Stimulated activated CD4-positive, alpha-beta T cell treated with anti-CD3 and anti-CD28 coated beads, Interleukin-15, amount 100 ng/mL, for 1 hour (primary cell): ENCODE data around the gene MYL3.

Experiments used
- DNase-seq, 2 donors: peaks; one replicate each; pipeline ENCODE4 v3.0.0-alpha.2; 2020; ENCODE audit warnings: low read depth in 1 of 2, low spot score in 1 of 2

MYL3 gene

DNA sequence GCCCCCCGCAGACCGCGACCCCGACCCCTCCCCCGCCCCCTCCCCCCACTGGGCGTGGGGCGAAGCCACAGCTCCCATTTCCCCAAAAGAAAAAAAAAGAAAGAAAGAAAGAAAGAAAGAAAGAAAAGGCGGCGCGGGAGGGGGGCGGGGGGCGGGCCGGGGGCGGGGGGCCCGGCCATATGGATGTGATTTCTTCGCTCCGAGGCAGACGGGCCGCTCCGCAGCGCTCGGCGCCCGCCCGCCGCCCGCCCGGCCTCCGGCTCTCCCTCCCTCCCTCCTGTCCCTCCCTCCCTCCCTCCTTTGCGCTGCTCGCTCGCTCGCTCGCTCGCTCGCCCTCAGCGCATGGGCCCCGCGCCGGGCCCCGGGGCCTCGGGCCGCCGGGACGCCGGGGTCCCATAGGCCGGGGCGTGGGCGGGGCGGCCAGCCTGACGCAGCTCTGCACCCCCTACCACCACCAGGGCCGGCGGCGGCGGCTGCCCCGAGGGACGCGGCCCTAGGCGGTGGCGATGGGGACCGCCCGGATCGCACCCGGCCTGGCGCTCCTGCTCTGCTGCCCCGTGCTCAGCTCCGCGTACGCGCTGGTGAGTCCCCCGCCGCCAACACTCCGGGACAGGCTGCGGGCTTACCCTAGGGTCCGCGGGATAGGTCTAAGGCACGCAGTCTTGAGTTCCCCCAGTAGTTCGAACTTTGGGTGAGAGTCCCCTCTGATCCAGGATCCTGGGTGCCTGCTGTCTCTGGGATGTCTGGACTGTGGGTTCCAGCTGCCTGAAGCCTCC is 20.0 kb upstream of the MYL3 start:
- no peak for DNase-seq

DNA sequence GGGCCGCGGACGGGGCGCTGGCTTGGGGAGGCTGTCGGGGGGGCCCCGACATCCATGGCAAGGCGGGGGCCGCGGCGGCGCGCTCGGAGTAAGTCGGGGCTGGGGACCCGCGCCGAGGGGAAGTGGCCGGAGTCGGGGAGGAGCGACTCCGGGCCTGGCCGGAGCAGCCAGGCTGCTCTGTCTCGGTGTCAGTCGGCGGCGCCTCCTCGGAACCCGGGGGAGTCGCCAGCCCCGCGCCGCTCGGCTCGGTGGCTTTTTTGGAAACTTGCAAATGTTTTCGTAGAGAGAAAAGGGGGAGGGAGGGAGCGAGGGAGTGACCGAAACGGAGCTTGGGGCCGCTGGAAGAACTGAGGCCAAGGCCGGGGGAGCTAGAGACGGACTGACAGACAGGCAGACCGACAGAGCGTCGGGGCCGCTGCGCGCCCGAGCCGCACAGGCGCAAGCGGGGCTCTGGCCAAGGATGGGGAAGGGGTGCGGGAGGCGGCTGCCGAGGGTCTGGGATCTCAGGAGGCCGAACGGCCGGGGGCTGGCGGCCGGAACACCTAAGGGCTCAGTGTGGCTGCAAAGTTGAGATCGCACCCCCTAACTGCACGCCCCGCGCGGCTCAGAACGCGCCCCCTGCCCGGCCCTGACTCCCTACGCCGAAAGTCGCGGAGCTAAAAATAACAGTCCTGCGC is 19.3 kb upstream of the MYL3 start:
- no peak for DNase-seq

DNA sequence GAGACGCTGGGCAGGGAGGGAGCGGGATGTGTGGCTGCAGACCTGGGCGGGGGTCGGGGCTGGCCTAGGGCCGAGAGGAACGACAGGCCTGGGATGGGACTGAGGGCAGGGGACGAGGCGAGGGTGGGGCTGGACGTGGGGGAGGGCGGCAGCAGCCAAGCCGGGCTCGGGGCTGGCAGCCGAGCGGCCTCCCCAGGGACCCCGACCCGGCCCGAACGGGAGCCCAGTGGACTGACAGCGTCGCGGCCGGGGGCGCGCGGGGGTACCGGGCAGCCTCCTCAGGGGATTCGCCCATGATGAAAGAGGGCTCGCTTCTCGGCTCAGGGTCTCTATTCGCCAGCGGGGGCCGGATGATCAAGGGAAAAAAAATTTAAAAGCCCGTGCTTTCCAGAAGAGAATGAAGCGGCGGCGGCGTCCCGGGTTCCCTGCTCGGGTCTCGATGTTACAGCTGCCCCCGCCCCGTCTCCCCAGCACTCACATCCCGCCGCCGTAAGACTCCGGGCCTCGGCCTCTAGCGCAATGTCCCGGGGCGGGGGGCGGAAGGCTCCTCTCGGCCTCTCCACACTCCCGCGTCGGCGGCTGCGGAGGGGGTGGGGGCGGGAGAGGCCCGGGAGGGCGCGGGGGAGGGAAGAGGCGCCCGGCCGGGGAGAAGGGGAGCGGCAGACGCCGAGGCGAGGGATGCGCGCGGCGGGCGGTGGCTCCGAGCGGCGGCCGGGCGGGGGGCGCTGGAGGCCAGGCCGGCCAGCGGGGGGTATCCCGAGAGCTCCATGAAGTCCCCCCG is 18.5 kb upstream of the MYL3 start:
- DNase-seq = no peak

DNA sequence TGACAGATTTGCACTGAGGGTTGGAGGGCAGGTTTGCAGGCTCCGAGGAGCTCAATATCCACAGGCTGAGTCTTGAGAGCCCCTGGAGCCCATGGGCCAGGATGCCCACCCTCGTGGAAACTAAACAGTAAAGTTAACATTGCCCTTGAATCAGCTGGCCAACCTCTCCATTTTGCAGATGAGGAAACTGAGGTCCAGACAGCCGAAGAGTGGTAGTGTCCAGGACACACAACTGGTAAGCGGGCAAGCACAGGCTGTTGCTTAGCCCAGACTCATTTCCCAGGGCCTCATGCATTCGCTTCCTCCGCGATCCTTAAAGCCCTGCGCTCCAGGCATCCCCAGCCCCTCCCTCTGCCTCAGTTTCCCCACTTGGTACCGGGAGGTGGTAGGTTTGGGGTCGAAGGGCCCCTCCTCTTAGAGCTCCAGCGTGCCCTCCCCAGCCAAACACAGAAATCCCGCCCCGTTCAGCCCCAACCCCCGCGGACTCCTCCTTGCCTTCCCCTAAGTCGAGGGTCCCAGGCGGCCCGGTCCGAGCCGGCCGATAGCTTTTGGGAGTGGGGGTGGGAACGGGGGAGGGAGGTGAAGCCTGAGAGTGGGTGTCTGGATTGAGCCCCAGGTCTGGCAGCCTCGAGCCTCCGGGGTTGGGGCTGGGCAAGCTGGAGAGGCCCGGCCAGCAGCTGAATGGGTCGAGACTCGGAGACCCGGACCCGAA is 17.8 kb upstream of the MYL3 start:
- no peak for DNase-seq

DNA sequence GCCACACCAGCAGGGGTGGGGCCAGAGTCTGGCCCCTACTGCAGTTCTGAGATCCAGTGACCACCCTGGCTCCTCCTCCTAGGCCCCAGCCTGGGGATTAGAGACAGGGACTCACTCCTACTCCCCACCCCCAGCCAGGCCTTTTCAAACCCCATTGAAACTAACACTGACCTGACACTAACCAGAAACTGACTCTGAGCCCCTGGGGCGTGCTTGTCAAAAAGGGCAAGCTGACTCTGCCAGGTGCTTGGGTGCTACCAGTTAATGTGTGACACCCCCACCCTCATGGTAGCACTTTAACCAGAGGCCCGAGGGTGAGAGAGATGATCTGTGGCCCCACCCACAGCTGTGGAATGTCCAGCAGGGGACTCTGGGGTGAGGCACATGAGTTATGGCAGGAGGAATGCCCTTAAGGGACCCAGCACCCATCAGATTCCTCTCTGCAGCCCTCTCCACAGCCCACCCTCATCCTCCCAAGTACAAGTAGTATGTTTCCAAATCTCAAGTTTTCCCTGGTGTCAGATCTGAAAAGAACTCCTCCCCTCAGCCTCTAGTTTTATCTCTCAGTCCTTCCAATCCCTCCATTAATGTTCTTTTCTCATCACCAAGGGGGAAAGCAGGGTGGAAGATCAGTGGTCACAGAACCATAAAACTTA is 15.7 kb upstream of the MYL3 start:
- no peak for DNase-seq

DNA sequence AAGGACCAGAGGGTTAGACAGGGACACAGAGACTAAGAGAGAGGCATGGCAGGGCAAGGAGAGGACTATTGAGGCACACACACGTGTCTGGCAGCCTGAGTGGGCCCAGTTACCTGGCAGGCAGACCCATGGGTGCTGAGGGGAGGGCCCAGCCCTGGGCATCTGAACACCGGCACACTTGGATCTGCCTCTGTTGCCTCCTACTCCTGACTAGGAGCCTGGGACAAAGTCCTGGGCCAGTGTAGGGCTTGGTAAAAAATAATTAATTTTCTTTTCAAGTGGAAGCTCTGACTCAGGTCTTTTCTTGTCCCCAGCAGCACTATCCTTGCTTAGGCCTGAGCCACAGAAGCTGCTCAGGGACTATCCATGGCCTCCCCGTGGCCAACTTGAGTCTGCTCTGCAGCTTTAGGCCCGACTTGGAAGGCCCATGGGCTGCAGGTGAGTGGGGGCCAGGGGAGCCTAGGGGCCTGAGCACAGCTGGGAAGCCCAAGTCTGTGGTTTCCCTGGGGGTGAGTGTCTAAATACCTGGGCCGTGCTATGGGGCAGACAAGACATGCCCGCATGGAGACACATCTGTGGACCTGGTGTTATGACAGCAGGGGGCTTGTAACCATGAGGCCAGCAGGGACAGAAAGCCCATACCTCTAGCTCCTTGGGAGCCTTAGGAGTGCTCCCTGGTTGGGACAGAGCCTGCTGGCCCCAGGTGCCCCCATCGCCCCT is 14.3 kb upstream of the MYL3 start, which contains the start of gene PTH1R:
Gene PTH1R (plus strand): TSS at position 316 of the 720 bp plus-strand sequence. CDS start 5,839 bp downstream, outside the sequence.
- no peak for DNase-seq

DNA sequence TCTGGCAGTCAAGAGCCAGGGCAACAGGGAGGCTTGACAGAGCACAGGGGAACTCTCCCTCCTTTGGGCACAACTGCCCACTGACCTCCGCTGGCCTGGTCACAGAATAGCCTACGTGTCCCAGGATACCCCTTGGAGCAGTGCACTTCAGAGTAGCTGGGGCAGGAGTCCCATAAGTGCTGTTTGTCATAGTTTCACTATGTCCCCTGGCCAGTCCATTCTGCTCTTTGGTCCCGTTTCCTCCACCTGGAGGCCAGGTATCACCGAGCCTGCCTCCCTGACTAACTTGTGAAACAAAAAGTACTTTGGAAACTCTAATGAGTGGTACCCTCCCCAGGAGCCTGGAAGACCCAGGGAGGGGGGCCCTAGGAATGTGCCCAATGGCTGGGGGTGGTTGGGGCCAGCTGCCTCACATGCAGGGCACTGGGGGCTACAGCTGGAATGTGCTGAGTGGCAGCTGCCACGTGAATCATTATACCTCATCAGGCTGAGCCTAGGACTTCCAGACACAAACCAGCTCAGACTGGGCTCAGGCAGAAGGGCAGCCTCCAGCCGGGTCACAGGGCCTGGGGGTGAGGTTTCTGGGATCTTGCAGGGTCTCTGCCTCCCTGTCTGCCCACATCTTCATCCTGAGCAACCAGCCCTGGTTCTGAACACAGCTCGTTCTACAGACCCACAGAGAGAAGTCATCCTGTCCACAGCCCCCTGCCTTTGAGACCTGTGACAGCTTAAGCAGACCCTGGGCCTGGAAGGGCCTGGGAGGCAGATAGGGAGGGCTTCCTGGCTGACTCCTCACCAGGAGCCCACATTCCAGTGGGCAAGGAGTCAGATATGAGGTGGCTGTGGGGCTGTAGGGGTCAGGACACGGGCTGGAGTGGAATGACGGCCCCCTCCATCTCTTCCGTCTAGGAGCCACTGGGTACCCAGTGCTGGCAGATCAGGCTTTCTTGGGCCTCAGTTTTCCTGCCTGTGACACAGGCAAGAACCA is 13.4 kb upstream of the MYL3 start:
- DNase-seq = no peak

DNA sequence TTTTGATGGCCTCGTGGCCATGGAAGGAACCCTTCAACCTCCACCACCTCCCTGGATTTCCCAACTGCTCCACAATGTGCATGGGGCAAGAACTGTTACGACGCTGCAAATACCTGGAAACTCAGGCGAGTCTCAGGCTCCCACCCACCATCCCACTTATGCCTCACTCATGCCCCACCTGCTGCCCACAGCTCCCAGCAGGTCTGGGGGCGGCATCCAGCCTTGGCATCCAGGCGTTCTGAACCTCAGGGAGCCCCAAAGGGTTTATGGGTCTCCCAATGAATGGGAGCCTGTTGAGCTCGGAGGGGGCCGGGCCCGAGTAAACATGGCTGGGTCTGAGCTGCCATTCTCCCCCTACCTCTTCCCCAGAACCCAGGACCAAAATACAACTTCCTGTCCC is 12.3 kb upstream of the MYL3 start:
- DNase-seq = no peak

DNA sequence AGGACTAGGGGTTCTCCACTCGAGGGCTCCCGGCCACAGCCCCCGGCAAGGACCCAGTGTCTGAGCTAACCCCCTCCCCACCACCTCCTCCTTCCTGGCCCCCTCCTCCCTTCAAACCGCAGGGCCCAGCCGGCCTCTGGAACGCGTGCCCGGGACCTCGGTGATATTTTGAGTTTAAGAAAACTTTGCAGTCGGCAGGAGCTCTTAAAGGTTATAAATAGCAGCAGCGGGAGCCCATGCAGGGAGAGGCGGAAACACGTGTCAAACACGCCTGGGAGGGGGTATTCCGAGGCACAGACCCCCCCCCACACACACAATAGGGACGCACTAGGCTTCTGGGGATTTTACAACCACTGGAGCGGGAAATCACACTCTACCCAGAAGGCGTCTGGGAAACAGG is 11.2 kb upstream of the MYL3 start:
- DNase-seq = no peak

DNA sequence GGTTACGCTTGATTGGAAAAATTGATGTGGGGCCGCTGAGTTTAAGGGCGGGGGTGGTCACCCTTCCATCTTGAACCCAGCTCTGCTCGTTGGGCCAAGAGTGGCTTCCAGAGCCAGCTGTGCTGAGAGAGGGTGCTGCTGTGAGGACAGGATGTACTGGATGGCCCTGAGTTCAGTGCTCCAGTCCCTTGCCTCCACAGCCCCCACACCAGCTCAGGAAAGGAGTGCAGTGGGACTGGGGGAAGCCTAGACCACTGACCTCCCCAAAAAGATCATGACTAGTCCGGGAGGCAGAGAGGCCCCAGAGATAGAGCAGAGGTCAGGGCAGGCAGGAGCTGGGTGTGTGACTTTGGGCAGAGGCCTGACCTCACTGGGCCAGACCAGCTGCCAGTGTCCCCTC is 10.3 kb upstream of the MYL3 start:
- no peak for DNase-seq

DNA sequence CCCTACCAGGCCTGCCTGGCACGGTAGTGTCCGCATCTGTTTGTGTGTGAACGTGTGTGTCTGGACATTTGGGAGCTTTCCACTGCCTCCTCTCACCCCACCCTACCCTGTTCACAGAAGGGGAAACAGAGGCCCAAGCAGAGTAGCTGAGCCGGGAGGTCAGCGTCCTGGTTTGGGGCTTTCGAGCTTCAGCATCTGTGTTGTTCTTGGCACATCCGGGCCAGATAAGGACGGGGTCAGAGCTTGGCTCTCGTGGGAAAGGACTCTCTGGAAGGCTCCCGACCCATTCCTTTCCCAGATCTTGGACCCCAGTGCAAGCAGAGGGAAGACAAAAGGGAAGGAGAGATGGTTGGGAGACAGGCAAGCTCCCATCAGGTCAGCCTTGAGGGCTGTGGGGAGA is 8.0 kb upstream of the MYL3 start:
- DNase-seq = no peak

DNA sequence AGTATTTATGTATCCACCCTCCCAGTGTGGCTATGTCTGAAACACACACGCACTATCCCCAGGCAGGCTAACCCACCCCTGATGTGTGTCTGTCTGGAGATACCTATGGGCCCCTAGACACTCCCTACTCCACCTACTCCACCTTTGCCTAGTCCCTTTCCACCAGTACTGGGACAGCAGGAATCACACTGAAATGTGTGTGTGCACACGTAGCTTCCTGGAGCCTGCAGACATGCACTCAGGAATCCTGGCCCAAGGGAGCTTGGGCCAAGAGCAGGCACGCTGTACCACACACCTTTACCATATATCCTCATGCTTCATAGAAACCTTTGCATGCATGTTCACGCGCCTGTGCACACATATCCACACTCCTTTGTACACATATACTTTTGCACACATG is 7.4 kb upstream of the MYL3 start:
- no peak for DNase-seq

DNA sequence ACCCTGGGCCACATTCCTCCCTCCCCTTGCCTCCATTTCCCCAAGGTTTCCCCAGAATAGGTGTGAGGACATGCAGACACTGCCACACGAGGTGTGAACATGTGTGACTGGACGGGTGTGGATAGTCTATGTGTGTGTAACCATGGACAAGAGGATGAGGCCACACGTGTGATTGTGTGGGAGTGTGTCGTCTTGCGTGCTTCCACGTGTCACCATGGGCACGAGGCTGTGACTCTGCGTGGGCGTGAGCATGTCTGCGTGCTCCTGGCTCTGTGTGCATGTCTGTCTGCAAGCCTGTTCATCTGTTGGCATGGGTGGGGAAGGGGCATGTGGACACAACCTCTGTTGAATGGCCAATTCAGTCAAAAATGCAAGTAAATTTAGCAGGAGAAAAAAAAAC is 6.2 kb upstream of the MYL3 start:
- no peak for DNase-seq

DNA sequence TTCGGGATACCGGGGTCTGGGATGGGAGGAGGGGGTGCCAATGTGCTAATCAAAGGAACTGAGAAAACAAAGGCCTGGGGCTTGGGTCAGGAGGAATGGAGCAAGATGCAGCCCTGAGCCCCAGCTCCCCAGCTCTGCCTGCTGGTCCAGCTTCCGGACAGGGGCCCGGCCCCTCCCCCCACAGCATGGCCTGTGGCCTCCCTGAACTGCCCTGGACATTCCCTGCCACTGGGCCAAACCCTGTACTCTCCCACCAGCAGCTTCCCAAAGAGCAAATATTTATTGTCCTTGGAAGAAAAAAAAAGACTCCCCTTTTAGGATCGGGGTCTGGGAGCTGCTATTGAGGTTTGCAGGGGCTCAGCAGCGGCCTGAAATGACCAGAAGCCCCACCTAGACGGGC is 5.7 kb upstream of the MYL3 start:
- no peak for DNase-seq

DNA sequence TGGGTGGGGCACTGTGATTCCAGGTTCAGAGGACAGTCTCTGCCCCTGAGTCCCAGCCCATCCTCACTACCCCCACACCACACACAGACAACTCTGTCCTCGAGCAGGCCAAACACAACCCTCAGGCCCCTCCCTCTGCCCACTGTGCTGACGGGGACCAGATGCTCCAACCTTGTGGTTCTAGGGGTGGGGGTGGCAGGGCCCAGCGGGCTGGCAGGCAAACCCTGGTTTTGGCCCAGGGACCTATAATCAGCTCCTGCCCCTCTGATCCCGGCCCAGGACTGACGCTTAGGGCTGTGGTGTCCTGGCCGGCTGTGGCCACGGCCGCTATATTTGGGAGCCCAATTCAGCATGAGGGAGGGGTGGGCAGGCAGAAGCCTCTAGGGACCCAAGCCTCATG is 5.0 kb upstream of the MYL3 start:
- DNase-seq = no peak

DNA sequence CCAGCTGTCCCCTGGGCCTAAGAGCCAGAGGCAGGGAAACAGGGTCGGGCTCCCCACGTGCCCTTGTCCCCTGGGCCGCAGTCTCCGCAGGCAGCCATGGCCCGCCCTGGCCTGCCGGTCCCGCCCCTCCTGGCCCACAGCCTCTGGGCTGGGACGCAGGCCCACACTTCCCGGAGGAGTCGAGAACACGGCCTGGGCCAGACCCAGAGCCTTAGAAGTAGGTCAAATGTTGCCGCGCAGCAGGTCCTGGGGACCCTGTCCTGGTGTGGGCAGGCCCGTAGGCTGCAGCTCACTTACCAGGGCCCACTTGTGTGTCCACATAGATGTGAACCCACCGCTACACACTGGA is 4.3 kb upstream of the MYL3 start:
- no peak for DNase-seq

DNA sequence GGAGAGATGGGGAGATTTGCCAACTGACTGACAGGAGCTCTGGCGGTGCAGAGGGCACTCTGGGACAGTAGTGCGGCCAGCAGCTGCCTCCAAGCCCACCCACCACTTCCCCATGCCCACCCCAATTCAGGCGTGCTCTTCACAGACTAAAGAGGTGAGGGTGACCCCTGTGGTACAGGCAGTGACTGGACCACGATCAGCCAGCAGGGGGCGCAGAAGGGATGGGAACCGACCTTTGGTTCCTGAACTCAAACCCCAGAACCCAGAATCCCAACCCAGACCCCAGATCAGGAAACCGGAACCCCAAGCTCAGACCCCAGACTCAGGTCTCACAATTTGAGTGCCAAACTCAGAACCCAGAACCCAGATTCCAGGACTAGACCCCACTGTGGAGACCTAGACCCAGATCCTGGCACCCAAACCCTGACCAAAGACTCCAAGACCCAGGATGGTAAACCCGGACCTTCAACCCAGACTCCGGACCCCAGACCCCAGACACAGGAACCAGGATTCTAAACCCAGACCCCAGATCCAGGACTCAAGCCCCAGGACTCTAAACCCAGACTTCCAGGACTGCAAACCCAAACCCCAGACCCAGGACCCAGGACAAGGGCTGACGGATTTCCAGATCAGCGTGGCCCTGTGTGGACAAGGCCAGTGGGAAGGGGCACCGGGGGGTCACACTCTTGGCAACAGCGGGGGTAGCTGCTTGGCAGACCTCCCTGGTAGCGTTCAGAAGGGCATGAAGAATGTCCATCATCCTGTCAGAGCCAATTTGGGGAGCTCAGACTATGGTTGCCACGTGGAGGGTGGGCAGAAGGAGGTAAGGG is 3.7 kb upstream of the MYL3 start:
- peak; percentile 59 to 78 for DNase-seq

DNA sequence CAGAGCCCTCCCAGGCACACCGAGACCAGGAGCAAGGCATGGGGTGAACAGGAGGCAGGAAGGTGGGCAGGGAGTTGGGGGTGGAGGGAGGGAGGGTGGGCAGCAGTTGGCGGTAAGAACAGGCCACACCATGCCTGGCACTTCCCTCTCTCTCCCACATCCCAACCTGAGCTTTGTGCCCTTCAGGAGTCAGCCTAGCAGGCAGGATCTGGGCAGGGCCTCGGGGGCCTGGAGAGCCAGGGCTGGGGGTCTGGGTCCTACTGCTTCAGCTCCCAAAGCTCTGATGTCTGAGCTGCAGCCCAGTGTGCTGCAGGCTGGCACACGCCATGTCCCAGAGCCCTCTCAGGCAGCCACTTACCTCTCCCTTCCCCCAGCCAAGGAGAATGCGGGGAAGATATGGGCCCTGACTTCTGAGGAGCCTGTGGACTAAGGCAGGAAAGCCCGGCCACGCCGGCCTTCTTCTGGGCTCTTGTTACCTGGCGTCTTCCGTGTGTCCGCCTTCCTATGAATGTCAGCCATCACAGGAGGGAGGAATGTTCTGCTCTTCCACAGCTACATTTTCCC is 2.9 kb upstream of the MYL3 start:
- no peak for DNase-seq
